HUES48 (cell line): ENCODE data around the gene CDC37.
A peak's percentile ranks its signal among the peaks of the same experiment; 100 is the strongest.

Experiments used
- H3K27ac ChIP-seq: one replicate; pipeline ENCODE4 v1.7.0; 2013; ENCODE audit warnings: low read depth, low read length, inconsistent platforms
- H3K27me3 ChIP-seq: 2 replicates; pipeline ENCODE4 v1.6.1; 2013; ENCODE audit warnings: mild to moderate bottlenecking, low read length; ENCODE audit not compliant: control insufficient read depth, insufficient read depth
- H3K36me3 ChIP-seq: 2 replicates; pipeline ENCODE4 v1.6.1; 2013; ENCODE audit warnings: low read length; ENCODE audit not compliant: control insufficient read depth, insufficient read depth
- H3K4me1 ChIP-seq: 2 replicates; pipeline ENCODE4 v1.6.1; 2013; ENCODE audit warnings: mild to moderate bottlenecking, low read length; ENCODE audit not compliant: control insufficient read depth, insufficient read depth
- H3K4me3 ChIP-seq: 2 replicates; pipeline ENCODE4 v1.5.1; 2013; ENCODE audit warnings: mild to moderate bottlenecking, low read depth, low read length
- H3K9ac ChIP-seq: 2 replicates; pipeline ENCODE4 v1.6.1; 2013; ENCODE audit warnings: mild to moderate bottlenecking, low read depth, low read length, moderate library complexity
- H3K9me3 ChIP-seq: 2 replicates; pipeline ENCODE4 v1.6.1; 2013; ENCODE audit warnings: low read length; ENCODE audit not compliant: control insufficient read depth, insufficient read depth

CDC37 gene

GRCh38 chr19:10430505-10431253 lies 27.3 kb upstream of the CDC37 start:
- H3K27ac ChIP-seq = no peak overlapping the region
- no peaks in the 10 kb centered on the region for H3K4me1 ChIP-seq
- no peaks in the 10 kb centered on the region for H3K9me3 ChIP-seq
- H3K27me3 ChIP-seq = peaks cover 73% of the 10 kb centered on the region
- H3K4me3 ChIP-seq = peak overlapping the region; percentile 46; the same call in 1 of the 2 replicates
- H3K9ac ChIP-seq = no peak overlapping the region
- no peaks in the 10 kb centered on the region for H3K36me3 ChIP-seq

GRCh38 chr19:10428996-10429381 lies 25.6 kb upstream of the CDC37 start:
- Histone ChIP-seq H3K4me1 (no peaks in the 10 kb centered on the region), H3K9ac (no peak overlapping the region), H3K27ac (no peak overlapping the region), H3K27me3 (peaks cover 90% of the 10 kb centered on the region), H3K36me3 (no peaks in the 10 kb centered on the region), H3K4me3 (no peak overlapping the region), H3K9me3 (no peaks in the 10 kb centered on the region)

- Histone ChIP-seq H3K9me3 (no peaks in the 10 kb centered on the region), H3K27me3 (peaks cover 98% of the 10 kb centered on the region), H3K9ac (no peak overlapping the region), H3K36me3 (no peaks in the 10 kb centered on the region), H3K4me3 (no peak overlapping the region), H3K4me1 (no peaks in the 10 kb centered on the region), H3K27ac (no peak overlapping the region)
Observed at GRCh38 chr19:10427169-10427568, 23.8 kb upstream of the CDC37 start.

GRCh38 chr19:10424011-10424637 lies 20.8 kb upstream of the CDC37 start:
- Histone ChIP-seq H3K9ac (no peak overlapping the region), H3K27me3 (peaks cover 96% of the 10 kb centered on the region), H3K27ac (no peak overlapping the region), H3K4me1 (peaks cover 6% of the 10 kb centered on the region), H3K36me3 (no peaks in the 10 kb centered on the region), H3K9me3 (no peaks in the 10 kb centered on the region), H3K4me3 (peak overlapping the region; percentile 47; the same call in 1 of the 2 replicates)

GRCh38 chr19:10422846-10423245 lies 19.5 kb upstream of the CDC37 start:
- no peaks in the 10 kb centered on the region for H3K36me3 ChIP-seq
- no peak overlapping the region for H3K4me3 ChIP-seq
- peaks cover 15% of the 10 kb centered on the region for H3K4me1 ChIP-seq
- no peak overlapping the region for H3K9ac ChIP-seq
- peaks cover 96% of the 10 kb centered on the region for H3K27me3 ChIP-seq
- H3K9me3 ChIP-seq = no peaks in the 10 kb centered on the region
- no peak overlapping the region for H3K27ac ChIP-seq

- Histone ChIP-seq H3K9ac (no peak overlapping the region), H3K4me3 (no peak overlapping the region)
Observed at GRCh38 chr19:10422046-10422461, 18.7 kb upstream of the CDC37 start.

GRCh38 chr19:10421240-10422045 lies 18.1 kb upstream of the CDC37 start:
- H3K9me3 ChIP-seq = no peaks in the 10 kb centered on the region
- peaks cover 19% of the 10 kb centered on the region for H3K4me1 ChIP-seq
- H3K36me3 ChIP-seq = no peaks in the 10 kb centered on the region
- H3K27me3 ChIP-seq = peaks cover 93% of the 10 kb centered on the region
- no peak overlapping the region for H3K27ac ChIP-seq
- H3K4me3 ChIP-seq = 0 out of 2 replicates have a peak overlapping the region, but pooled peaks have one; percentile 56
- no peak overlapping the region for H3K9ac ChIP-seq

More at GRCh38 chr19:10422046-10422461, 18.7 kb upstream of the CDC37 start:
- Histone ChIP-seq H3K9me3 (no peaks in the 10 kb centered on the region), H3K27ac (no peak overlapping the region), H3K4me1 (peaks cover 19% of the 10 kb centered on the region), H3K27me3 (peaks cover 96% of the 10 kb centered on the region), H3K36me3 (no peaks in the 10 kb centered on the region)

GRCh38 chr19:10420444-10421239 lies 17.3 kb upstream of the CDC37 start, which contains the start of gene PDE4A:
TSS of gene PDE4A (plus strand) at chr19:10420538. CDS start at chr19:10420765, 227 bp downstream.
- no peak within 1 kb of the TSS; the same call in 1 of the 2 replicates for H3K9ac ChIP-seq
- peaks cover 92% of the 10 kb centered on the region for H3K27me3 ChIP-seq
- peak within 1 kb of the TSS; percentile 77 for H3K4me3 ChIP-seq
- H3K27ac ChIP-seq = no peak within 1 kb of the TSS
- peaks cover 19% of the 10 kb centered on the region for H3K4me1 ChIP-seq
- H3K36me3 ChIP-seq = no peaks in the 10 kb centered on the region
- no peaks in the 10 kb centered on the region for H3K9me3 ChIP-seq

GRCh38 chr19:10419646-10420443 lies 16.5 kb upstream of the CDC37 start:
- Histone ChIP-seq H3K9ac (no peak overlapping the region; the same call in 1 of the 2 replicates), H3K4me3 (peak overlapping the region; percentile 77), H3K27me3 (peaks cover 92% of the 10 kb centered on the region), H3K36me3 (no peaks in the 10 kb centered on the region), H3K27ac (no peak overlapping the region), H3K4me1 (peaks cover 19% of the 10 kb centered on the region), H3K9me3 (no peaks in the 10 kb centered on the region)
